ENCODE measurements around the gene STUB1. TPM values are rescaled to one million over a fixed set of nuclear protein-coding genes. Genes with fewer than 3 reads are reported as not detected.

Gene STUB1
- total and polyA plus RNA-seq, 2 donors, result 70.2 to 122 TPM

DNA sequence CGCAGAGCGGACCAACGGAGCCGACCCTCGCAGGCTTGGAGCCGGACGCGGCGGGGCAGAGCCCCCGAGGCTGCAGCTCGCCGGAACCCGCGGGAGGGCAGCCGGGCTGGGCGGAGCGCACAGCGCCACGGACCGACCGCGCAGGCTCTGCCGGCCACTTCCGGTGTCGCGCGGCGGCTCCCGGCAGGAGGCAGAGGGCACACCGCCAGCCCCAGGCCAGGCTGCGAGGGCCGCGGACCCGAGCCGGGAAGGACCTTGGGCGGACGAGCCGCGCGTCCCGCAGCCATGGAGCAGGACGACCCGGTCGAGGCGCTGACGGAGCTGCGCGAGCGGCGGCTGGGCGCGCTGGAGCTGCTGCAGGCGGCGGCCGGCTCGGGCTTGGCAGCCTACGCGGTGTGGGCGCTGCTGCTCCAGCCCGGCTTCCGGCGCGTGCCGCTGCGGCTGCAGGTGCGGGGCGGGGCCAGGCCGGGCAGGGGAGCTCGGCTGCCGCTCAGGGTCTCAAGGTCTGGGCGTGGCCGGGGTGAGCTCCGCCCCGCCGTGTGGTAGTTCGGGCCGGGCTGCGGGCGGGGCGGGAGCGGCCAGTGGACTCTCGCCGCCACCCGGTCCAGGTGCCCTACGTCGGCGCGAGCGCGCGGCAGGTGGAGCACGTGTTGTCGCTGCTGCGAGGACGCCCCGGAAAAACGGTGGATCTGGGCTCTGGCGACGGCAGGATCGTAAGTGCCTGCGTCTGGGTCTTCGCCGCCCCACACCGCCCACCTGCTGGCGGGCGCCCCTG is 41.0 kb downstream of the STUB1 start, which contains the start of gene ANTKMT:
Gene ANTKMT (plus strand): TSS at position 157 of the 775 bp plus-strand sequence. CDS start 129 bp downstream, at position 286.
- under 1% methylated on average over 106 of the region's 106 CpGs for WGBS
- peak in 7 of 9 donors; percentile 61 to 95 (median 89) for DNase-seq (ENCODE audit: low read depth in 6 of 9, low spot score in 9 of 9)
- Histone ChIP-seq H3K36me3 (ENCODE audit: control insufficient read depth in 2 of 2, insufficient read depth in 2 of 2, low read length in 1 of 2) (peaks cover 0 to 3% of the 10 kb centered on the region in 2 donors), H3K27ac (ENCODE audit: low read depth in 1 of 2, low read length in 1 of 2) (peak within 1 kb of the TSS; percentile 97 to 99), H3K4me1 (ENCODE audit: control insufficient read depth in 2 of 2, insufficient read depth in 2 of 2, low read length in 2 of 2) (peaks cover 62 to 90% of the 10 kb centered on the region in 2 donors), H3K9me3 (ENCODE audit: control insufficient read depth in 2 of 2, insufficient read depth in 1 of 2, low read length in 1 of 2) (peaks cover 0 to 24% of the 10 kb centered on the region in 2 donors), H3K27me3 (ENCODE audit: control insufficient read depth in 2 of 2, insufficient read depth in 1 of 2, low read length in 1 of 2) (peaks cover 0 to 34% of the 10 kb centered on the region in 2 donors), H3K4me3 (ENCODE audit: low read length in 2 of 2) (peak within 1 kb of the TSS; percentile 71 to 93)

DNA sequence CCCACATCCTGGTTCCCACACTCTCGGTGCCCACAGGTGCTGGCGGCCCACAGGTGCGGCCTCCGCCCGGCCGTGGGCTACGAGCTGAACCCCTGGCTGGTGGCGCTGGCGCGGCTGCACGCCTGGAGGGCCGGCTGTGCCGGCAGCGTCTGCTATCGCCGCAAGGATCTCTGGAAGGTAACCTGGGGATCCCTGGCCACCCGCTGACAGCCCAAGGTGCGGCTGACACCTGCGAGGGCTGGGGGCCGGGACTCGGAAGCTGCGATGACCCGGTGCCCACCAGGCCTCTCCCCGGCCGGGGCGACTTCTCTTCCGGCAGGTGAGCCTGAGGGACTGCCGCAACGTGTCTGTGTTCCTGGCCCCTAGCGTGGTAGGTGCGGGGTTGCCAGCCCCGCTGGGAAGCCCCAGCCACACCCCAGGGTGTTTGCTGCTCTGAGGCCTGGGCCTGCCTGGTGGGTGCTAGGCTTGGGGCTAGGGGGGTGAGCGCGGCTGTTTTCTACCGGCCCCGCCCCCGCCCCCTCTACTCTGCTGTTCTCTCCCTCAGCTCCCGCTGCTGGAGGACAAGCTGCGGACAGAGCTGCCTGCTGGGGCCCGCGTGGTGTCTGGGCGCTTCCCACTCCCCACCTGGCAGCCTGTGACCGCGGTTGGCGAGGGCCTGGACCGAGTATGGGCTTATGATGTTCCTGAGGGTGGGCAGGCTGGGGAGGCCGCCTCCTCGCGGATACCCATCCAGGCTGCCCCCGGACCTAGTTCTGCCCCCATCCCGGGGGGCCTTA is 41.7 kb downstream of the STUB1 start:
- H3K27me3 ChIP-seq (ENCODE audit: control insufficient read depth in 2 of 2, insufficient read depth in 1 of 2, low read length in 1 of 2), result peaks cover 0 to 32% of the 10 kb centered on the region in 2 donors
- WGBS, result 19% methylated on average over 51 of the region's 51 CpGs
- H3K4me3 ChIP-seq (ENCODE audit: low read length in 2 of 2), result peak overlapping the region; percentile 51 to 71
- H3K36me3 ChIP-seq (ENCODE audit: control insufficient read depth in 2 of 2, insufficient read depth in 2 of 2, low read length in 1 of 2), result peaks cover 0 to 3% of the 10 kb centered on the region in 2 donors
- peaks cover 63 to 88% of the 10 kb centered on the region in 2 donors for H3K4me1 ChIP-seq (ENCODE audit: control insufficient read depth in 2 of 2, insufficient read depth in 2 of 2, low read length in 2 of 2)
- H3K27ac ChIP-seq (ENCODE audit: low read depth in 1 of 2, low read length in 1 of 2), result peak overlapping the region; percentile 90 to 97
- no peak for DNase-seq (ENCODE audit: low read depth in 6 of 9, low spot score in 9 of 9)
- peaks cover 0 to 24% of the 10 kb centered on the region in 2 donors for H3K9me3 ChIP-seq (ENCODE audit: control insufficient read depth in 2 of 2, insufficient read depth in 1 of 2, low read length in 1 of 2)

- WGBS, result 91% methylated on average over 24 of the region's 24 CpGs
- Histone ChIP-seq H3K27ac (ENCODE audit: low read depth in 1 of 2, low read length in 1 of 2) (peak overlapping the region in 1 of 2 donors; percentile 17), H3K4me3 (ENCODE audit: low read length in 2 of 2) (peak overlapping the region in 1 of 2 donors; percentile 71), H3K9me3 (ENCODE audit: control insufficient read depth in 2 of 2, insufficient read depth in 1 of 2, low read length in 1 of 2) (peaks cover 0 to 24% of the 10 kb centered on the region in 2 donors), H3K4me1 (ENCODE audit: control insufficient read depth in 2 of 2, insufficient read depth in 2 of 2, low read length in 2 of 2) (peaks cover 69 to 89% of the 10 kb centered on the region in 2 donors), H3K27me3 (ENCODE audit: control insufficient read depth in 2 of 2, insufficient read depth in 1 of 2, low read length in 1 of 2) (peaks cover 0 to 31% of the 10 kb centered on the region in 2 donors), H3K36me3 (ENCODE audit: control insufficient read depth in 2 of 2, insufficient read depth in 2 of 2, low read length in 1 of 2) (peaks cover 0 to 3% of the 10 kb centered on the region in 2 donors)
- no peak for DNase-seq (ENCODE audit: low read depth in 6 of 9, low spot score in 9 of 9)
These were observed 42.8 kb downstream of the STUB1 start for GRCh38 chr16:722835-723633.

DNA sequence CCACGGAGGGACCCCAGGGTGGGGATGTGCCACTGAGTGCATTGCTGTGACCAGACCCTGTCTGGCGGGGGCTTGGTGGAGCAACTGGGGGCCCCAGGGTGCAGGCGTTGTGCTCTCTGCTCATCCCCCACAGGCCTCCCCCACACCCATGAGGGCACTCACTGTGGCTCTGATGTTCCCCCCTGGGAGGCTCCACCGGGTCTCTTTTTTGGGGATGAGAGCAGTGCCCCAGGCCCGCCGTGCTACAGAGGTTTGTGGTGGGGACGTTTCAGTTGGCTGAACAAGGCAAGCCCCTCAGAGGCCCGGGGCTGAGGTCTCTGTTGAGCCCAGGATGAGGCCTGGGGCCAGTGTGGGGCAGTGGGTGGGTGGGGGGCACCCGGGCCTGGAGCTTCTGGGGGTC is 43.5 kb downstream of the STUB1 start:
- WGBS, result 95% methylated on average over 9 of the region's 9 CpGs
- DNase-seq (ENCODE audit: low read depth in 6 of 9, low spot score in 9 of 9), result no peak
- peaks cover 4 to 36% of the 10 kb centered on the region in 2 donors for H3K27me3 ChIP-seq (ENCODE audit: control insufficient read depth in 2 of 2, insufficient read depth in 1 of 2, low read length in 1 of 2)
- peak overlapping the region in 1 of 2 donors; percentile 76 for H3K27ac ChIP-seq (ENCODE audit: low read depth in 1 of 2, low read length in 1 of 2)
- H3K4me1 ChIP-seq (ENCODE audit: control insufficient read depth in 2 of 2, insufficient read depth in 2 of 2, low read length in 2 of 2), result peaks cover 62 to 86% of the 10 kb centered on the region in 2 donors
- peaks cover 0 to 24% of the 10 kb centered on the region in 2 donors for H3K9me3 ChIP-seq (ENCODE audit: control insufficient read depth in 2 of 2, insufficient read depth in 1 of 2, low read length in 1 of 2)
- H3K36me3 ChIP-seq (ENCODE audit: control insufficient read depth in 2 of 2, insufficient read depth in 2 of 2, low read length in 1 of 2), result peaks cover 0 to 3% of the 10 kb centered on the region in 2 donors
- no peak overlapping the region for H3K4me3 ChIP-seq (ENCODE audit: low read length in 2 of 2)

DNA sequence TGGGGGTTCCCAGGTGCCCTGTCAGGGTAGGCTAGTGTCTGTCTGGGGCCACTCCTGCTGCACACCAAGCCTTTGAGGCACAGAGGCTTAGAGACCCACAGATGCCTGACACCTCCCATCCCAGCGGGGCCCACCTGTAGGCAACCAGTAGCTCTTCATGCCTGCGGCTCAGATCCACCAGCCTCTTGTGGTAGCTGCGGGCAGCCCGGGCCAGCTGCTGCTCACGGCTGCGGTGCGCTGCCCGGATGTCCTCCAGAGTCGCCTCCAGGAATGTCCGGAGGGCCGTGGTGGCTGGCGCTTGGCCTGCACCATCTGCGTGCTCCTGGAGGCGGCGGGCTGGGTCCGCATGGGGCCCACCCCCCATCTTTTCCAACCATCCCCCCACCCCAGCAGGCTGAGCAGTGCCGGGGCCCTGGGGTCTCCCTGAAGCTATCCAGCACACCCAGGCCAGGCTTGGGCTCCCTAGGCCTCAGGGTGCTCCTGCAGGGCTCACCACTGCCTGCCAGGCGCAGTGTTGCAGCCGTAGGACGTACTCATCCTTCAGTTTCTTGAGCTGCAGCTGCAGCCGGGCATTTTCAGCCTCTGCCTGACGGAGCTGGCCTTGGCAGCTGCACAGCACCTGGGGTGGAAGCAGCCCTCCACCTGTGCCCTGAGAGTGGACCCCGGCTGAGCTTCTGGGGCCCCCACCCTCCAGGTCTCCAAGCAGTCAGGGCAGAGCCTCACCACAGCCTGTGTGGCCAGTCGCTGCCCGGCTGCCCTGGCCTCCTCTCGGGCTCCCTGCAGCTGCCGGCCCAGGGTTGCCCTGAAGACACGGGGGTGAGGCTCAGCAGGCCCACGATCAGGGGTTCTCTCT is 44.2 kb downstream of the STUB1 start:
- peaks cover 55 to 79% of the 10 kb centered on the region in 2 donors for H3K4me1 ChIP-seq (ENCODE audit: control insufficient read depth in 2 of 2, insufficient read depth in 2 of 2, low read length in 2 of 2)
- WGBS, result 63% methylated on average over 29 of the region's 29 CpGs

GRCh38 chr16:725041-725376 is 44.8 kb downstream of the STUB1 start:
- peaks cover under 1 to 15% of the 10 kb centered on the region in 2 donors for H3K36me3 ChIP-seq (ENCODE audit: control insufficient read depth in 2 of 2, insufficient read depth in 2 of 2, low read length in 1 of 2)
- H3K9me3 ChIP-seq (ENCODE audit: control insufficient read depth in 2 of 2, insufficient read depth in 1 of 2, low read length in 1 of 2), result peaks cover 0 to 28% of the 10 kb centered on the region in 2 donors
- no peak overlapping the region for H3K4me3 ChIP-seq (ENCODE audit: low read length in 2 of 2)
- no peak for DNase-seq (ENCODE audit: low read depth in 6 of 9, low spot score in 9 of 9)
- H3K4me1 ChIP-seq (ENCODE audit: control insufficient read depth in 2 of 2, insufficient read depth in 2 of 2, low read length in 2 of 2), result peaks cover 50 to 73% of the 10 kb centered on the region in 2 donors
- H3K27ac ChIP-seq (ENCODE audit: low read depth in 1 of 2, low read length in 1 of 2), result peak overlapping the region in 1 of 2 donors; percentile 76
- peaks cover 4 to 47% of the 10 kb centered on the region in 2 donors for H3K27me3 ChIP-seq (ENCODE audit: control insufficient read depth in 2 of 2, insufficient read depth in 1 of 2, low read length in 1 of 2)
- WGBS, result 94% methylated on average over 7 of the region's 7 CpGs

More for the DNA sequence above, 44.2 kb downstream of the STUB1 start:
- peaks cover 4 to 44% of the 10 kb centered on the region in 2 donors for H3K27me3 ChIP-seq (ENCODE audit: control insufficient read depth in 2 of 2, insufficient read depth in 1 of 2, low read length in 1 of 2)
- peak overlapping the region in 1 of 2 donors; percentile 76 for H3K27ac ChIP-seq (ENCODE audit: low read depth in 1 of 2, low read length in 1 of 2)
- peaks cover 0 to 24% of the 10 kb centered on the region in 2 donors for H3K9me3 ChIP-seq (ENCODE audit: control insufficient read depth in 2 of 2, insufficient read depth in 1 of 2, low read length in 1 of 2)
- peak in 2 of 9 donors; percentile 51 to 75 for DNase-seq (ENCODE audit: low read depth in 6 of 9, low spot score in 9 of 9)
- H3K36me3 ChIP-seq (ENCODE audit: control insufficient read depth in 2 of 2, insufficient read depth in 2 of 2, low read length in 1 of 2), result peaks cover 0 to 9% of the 10 kb centered on the region in 2 donors
- no peak overlapping the region for H3K4me3 ChIP-seq (ENCODE audit: low read length in 2 of 2)

DNA sequence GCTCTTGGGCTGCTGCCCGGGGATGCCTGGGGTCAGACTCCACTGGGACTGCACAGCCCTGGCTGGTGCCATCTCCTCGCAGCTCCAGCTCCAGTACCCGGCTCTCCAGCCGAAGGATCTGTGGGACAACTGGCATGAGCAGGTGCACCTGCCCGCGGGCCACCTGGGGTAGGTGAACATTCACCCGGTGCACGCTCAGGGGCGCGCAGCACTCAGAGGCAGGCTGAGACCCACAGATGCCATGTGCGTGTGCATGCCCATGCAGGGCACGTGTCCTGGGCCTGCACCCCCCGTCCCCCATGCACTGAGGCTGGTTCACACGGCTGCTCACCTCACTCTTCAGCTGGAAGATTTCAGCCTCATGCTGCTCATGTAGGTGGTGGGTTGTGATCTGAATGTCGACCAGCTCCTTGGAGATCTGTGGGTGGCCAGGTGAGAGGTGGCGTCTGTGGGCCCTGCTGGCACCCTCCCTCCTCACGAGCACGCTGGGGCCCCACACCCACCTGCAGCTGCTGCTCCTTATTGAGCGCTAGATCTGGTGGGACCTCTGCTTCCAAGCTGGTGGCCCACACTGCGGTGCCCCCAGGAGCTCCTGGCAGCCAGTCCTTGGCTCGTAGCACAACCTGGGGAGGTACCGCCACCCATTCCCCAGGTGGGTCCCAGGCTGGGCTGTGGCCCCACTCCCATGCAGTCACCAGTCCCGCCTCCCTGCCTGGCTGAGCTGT is 45.4 kb downstream of the STUB1 start:
- peak overlapping the region; percentile 4 to 14 for H3K27ac ChIP-seq (ENCODE audit: low read depth in 1 of 2, low read length in 1 of 2)
- no peak overlapping the region for H3K4me3 ChIP-seq (ENCODE audit: low read length in 2 of 2)
- H3K36me3 ChIP-seq (ENCODE audit: control insufficient read depth in 2 of 2, insufficient read depth in 2 of 2, low read length in 1 of 2), result peaks cover 5 to 21% of the 10 kb centered on the region in 2 donors
- H3K9me3 ChIP-seq (ENCODE audit: control insufficient read depth in 2 of 2, insufficient read depth in 1 of 2, low read length in 1 of 2), result peaks cover 0 to 30% of the 10 kb centered on the region in 2 donors
- peak in 1 of 9 donors; percentile 59 for DNase-seq (ENCODE audit: low read depth in 6 of 9, low spot score in 9 of 9)
- WGBS, result 69% methylated on average over 23 of the region's 23 CpGs
- peaks cover 49 to 67% of the 10 kb centered on the region in 2 donors for H3K4me1 ChIP-seq (ENCODE audit: control insufficient read depth in 2 of 2, insufficient read depth in 2 of 2, low read length in 2 of 2)
- H3K27me3 ChIP-seq (ENCODE audit: control insufficient read depth in 2 of 2, insufficient read depth in 1 of 2, low read length in 1 of 2), result peaks cover 4 to 47% of the 10 kb centered on the region in 2 donors

Measured in thymus (tissue), 11 donors.